Measurements from ENCODE around the gene KCNK7. TPM values are rescaled to one million over a fixed set of nuclear protein-coding genes. Genes with fewer than 3 reads are reported as not detected.

KCNK7 gene
- total and polyA plus RNA-seq, 2 experiments from 2014 or later = 0.60 TPM; not detected in 1

GRCh38 chr11:65633390-65634108 is 37.9 kb upstream of the KCNK7 start:
- Mint-ChIP-seq H3K27ac (no peak overlapping the region), H3K4me1 (peaks cover 13% of the 10 kb centered on the region), H3K4me3 (no peak overlapping the region; the same call in 2 of the 3 replicates), H3K27me3 (ENCODE audit: insufficient read depth, low read depth, poor library complexity) (peaks cover 15% of the 10 kb centered on the region), H3K9me3 (no peaks in the 10 kb centered on the region), H3K36me3 (ENCODE audit: low read depth) (peaks cover 32% of the 10 kb centered on the region)
- Histone ChIP-seq H3K27ac (ENCODE audit: low read depth) (no peak overlapping the region), H3K4me1 (ENCODE audit: insufficient read depth) (peaks cover 13% of the 10 kb centered on the region), H3K79me2 (replicated peaks; ENCODE audit: insufficient read depth) (no peaks in the 10 kb centered on the region), H2AFZ (no peak overlapping the region), H3K4me2 (no peak overlapping the region), H3F3A (replicated peaks; ENCODE audit: low read depth) (peaks cover 13% of the 10 kb centered on the region), H3K36me3 (ENCODE audit: insufficient read depth) (peaks cover 12% of the 10 kb centered on the region; the same call in 1 of the 2 replicates), H4K20me1 (replicated peaks; ENCODE audit: insufficient read depth) (no peaks in the 10 kb centered on the region; the same call in 1 of the 2 replicates), H3K27me3 (ENCODE audit: insufficient read depth) (no peaks in the 10 kb centered on the region), H3K9me2 (ENCODE audit: insufficient read depth) (no peaks in the 10 kb centered on the region), H3K4me3 (no peak overlapping the region)
- ATAC-seq (no peak), DNase-seq (ENCODE audit: low spot score) (no peak)
- TF ChIP-seq EZH2phosphoT487 (IDR thresholded peaks at IDR 0.05; ENCODE audit: unreplicated experiment) (no peak), ZNF331 (CRISPR knock-in tag; IDR thresholded peaks at IDR 0.05; ENCODE audit: low read depth) (no peak), ZNF462 (CRISPR knock-in tag; IDR thresholded peaks at IDR 0.05) (no peak), ETS1 (IDR thresholded peaks at IDR 0.05) (no peak), STAT1 (IDR thresholded peaks at IDR 0.05; ENCODE audit: unreplicated experiment) (no peak), NANOG (IDR thresholded peaks at IDR 0.05; ENCODE audit: borderline replicate concordance) (no peak), EZH2 (IDR thresholded peaks at IDR 0.05; ENCODE audit: low read depth, unreplicated experiment) (no peak), ZNF114 (CRISPR knock-in tag; IDR thresholded peaks at IDR 0.05) (no peak), POLR2AphosphoS5 (IDR thresholded peaks at IDR 0.05; ENCODE audit: low read depth) (no peak), CREB1 (CRISPR knock-in tag; IDR thresholded peaks at IDR 0.05; ENCODE audit: low read depth) (no peak)

Measured in GM23338 (cell line).